Measurements from ENCODE around the gene NTPCR. TPM values are rescaled to one million over a fixed set of nuclear protein-coding genes. Genes with fewer than 3 reads are reported as not detected.

Gene NTPCR
- total and polyA plus RNA-seq, 4 donors = 31.2 to 66.2 (median 57.3) TPM

- H3K36me3 ChIP-seq (ENCODE audit: control insufficient read depth, insufficient read depth, low read length) = peaks cover 9% of the 10 kb centered on the region
- DNase-seq (ENCODE audit: low read depth in 4 of 6, low spot score in 6 of 6) = no peak
- H3K27ac ChIP-seq (ENCODE audit: low read depth, low read length) = no peak overlapping the region
- WGBS (ENCODE audit: insufficient coverage) = 100% methylated on average over 1 of the region's 6 CpGs
- no peaks in the 10 kb centered on the region for H3K27me3 ChIP-seq (ENCODE audit: control insufficient read depth, insufficient read depth, low read length)
- no peak overlapping the region for H3K4me3 ChIP-seq (ENCODE audit: low read depth, low read length)
- peaks cover 4% of the 10 kb centered on the region for H3K4me1 ChIP-seq (ENCODE audit: control insufficient read depth, insufficient read depth, low read length)
- peaks cover 3% of the 10 kb centered on the region for H3K9me3 ChIP-seq (ENCODE audit: control insufficient read depth, insufficient read depth, low read length)
Observed at GRCh38 chr1:232956081-232956480, 5.7 kb downstream of the NTPCR start.

GRCh38 chr1:232958067-232958466, 7.7 kb downstream of the NTPCR start:
- Histone ChIP-seq H3K9me3 (ENCODE audit: control insufficient read depth, insufficient read depth, low read length) (peaks cover 3% of the 10 kb centered on the region), H3K27ac (ENCODE audit: low read depth, low read length) (no peak overlapping the region), H3K27me3 (ENCODE audit: control insufficient read depth, insufficient read depth, low read length) (no peaks in the 10 kb centered on the region), H3K4me1 (ENCODE audit: control insufficient read depth, insufficient read depth, low read length) (no peaks in the 10 kb centered on the region), H3K36me3 (ENCODE audit: control insufficient read depth, insufficient read depth, low read length) (peaks cover 9% of the 10 kb centered on the region), H3K4me3 (ENCODE audit: low read depth, low read length) (no peak overlapping the region)
- 100% methylated on average over 1 of the region's 1 CpG for WGBS (ENCODE audit: insufficient coverage)
- DNase-seq (ENCODE audit: low read depth in 4 of 6, low spot score in 6 of 6) = no peak

GRCh38 chr1:232962761-232963745, 12.6 kb downstream of the NTPCR start:
- H3K27ac ChIP-seq (ENCODE audit: low read depth, low read length) = no peak overlapping the region
- no peak for DNase-seq (ENCODE audit: low read depth in 4 of 6, low spot score in 6 of 6)
- WGBS (ENCODE audit: insufficient coverage) = 82% methylated on average over 3 of the region's 10 CpGs
- no peaks in the 10 kb centered on the region for H3K4me1 ChIP-seq (ENCODE audit: control insufficient read depth, insufficient read depth, low read length)
- no peak overlapping the region for H3K4me3 ChIP-seq (ENCODE audit: low read depth, low read length)
- H3K36me3 ChIP-seq (ENCODE audit: control insufficient read depth, insufficient read depth, low read length) = peaks cover 16% of the 10 kb centered on the region
- peaks cover 3% of the 10 kb centered on the region for H3K9me3 ChIP-seq (ENCODE audit: control insufficient read depth, insufficient read depth, low read length)
- no peaks in the 10 kb centered on the region for H3K27me3 ChIP-seq (ENCODE audit: control insufficient read depth, insufficient read depth, low read length)

GRCh38 chr1:232964601-232965000, 14.2 kb downstream of the NTPCR start:
- DNase-seq (ENCODE audit: low read depth in 4 of 6, low spot score in 6 of 6) = peak in 1 of 6 donors; percentile 40
- Histone ChIP-seq H3K4me1 (ENCODE audit: control insufficient read depth, insufficient read depth, low read length) (no peaks in the 10 kb centered on the region), H3K27me3 (ENCODE audit: control insufficient read depth, insufficient read depth, low read length) (no peaks in the 10 kb centered on the region), H3K9me3 (ENCODE audit: control insufficient read depth, insufficient read depth, low read length) (no peaks in the 10 kb centered on the region), H3K27ac (ENCODE audit: low read depth, low read length) (no peak overlapping the region), H3K4me3 (ENCODE audit: low read depth, low read length) (no peak overlapping the region), H3K36me3 (ENCODE audit: control insufficient read depth, insufficient read depth, low read length) (peaks cover 15% of the 10 kb centered on the region)
- WGBS (ENCODE audit: insufficient coverage) = no CpG with 5 or more reads among the region's 4 CpGs

GRCh38 chr1:232965124-232965911, 14.9 kb downstream of the NTPCR start:
- H3K36me3 ChIP-seq (ENCODE audit: control insufficient read depth, insufficient read depth, low read length) = peaks cover 18% of the 10 kb centered on the region
- no peaks in the 10 kb centered on the region for H3K27me3 ChIP-seq (ENCODE audit: control insufficient read depth, insufficient read depth, low read length)
- no peak overlapping the region for H3K4me3 ChIP-seq (ENCODE audit: low read depth, low read length)
- no peaks in the 10 kb centered on the region for H3K9me3 ChIP-seq (ENCODE audit: control insufficient read depth, insufficient read depth, low read length)
- no peak overlapping the region for H3K27ac ChIP-seq (ENCODE audit: low read depth, low read length)
- no peak for DNase-seq (ENCODE audit: low read depth in 4 of 6, low spot score in 6 of 6)
- WGBS (ENCODE audit: insufficient coverage) = 94% methylated on average over 9 of the region's 10 CpGs
- H3K4me1 ChIP-seq (ENCODE audit: control insufficient read depth, insufficient read depth, low read length) = no peaks in the 10 kb centered on the region

- no peak for DNase-seq (ENCODE audit: low read depth in 4 of 6, low spot score in 6 of 6)
- Histone ChIP-seq H3K4me3 (ENCODE audit: low read depth, low read length) (no peak overlapping the region), H3K9me3 (ENCODE audit: control insufficient read depth, insufficient read depth, low read length) (no peaks in the 10 kb centered on the region), H3K27ac (ENCODE audit: low read depth, low read length) (no peak overlapping the region), H3K36me3 (ENCODE audit: control insufficient read depth, insufficient read depth, low read length) (peaks cover 20% of the 10 kb centered on the region), H3K4me1 (ENCODE audit: control insufficient read depth, insufficient read depth, low read length) (no peaks in the 10 kb centered on the region), H3K27me3 (ENCODE audit: control insufficient read depth, insufficient read depth, low read length) (no peaks in the 10 kb centered on the region)
- WGBS (ENCODE audit: insufficient coverage) = 88% methylated on average over 5 of the region's 6 CpGs
Observed at GRCh38 chr1:232965912-232966217, 15.5 kb downstream of the NTPCR start.

- DNase-seq (ENCODE audit: low read depth in 4 of 6, low spot score in 6 of 6) = no peak
- WGBS (ENCODE audit: insufficient coverage) = 90% methylated on average over 2 of the region's 4 CpGs
- H3K4me1 ChIP-seq (ENCODE audit: control insufficient read depth, insufficient read depth, low read length) = no peaks in the 10 kb centered on the region
- no peaks in the 10 kb centered on the region for H3K27me3 ChIP-seq (ENCODE audit: control insufficient read depth, insufficient read depth, low read length)
- H3K36me3 ChIP-seq (ENCODE audit: control insufficient read depth, insufficient read depth, low read length) = peaks cover 23% of the 10 kb centered on the region
- no peaks in the 10 kb centered on the region for H3K9me3 ChIP-seq (ENCODE audit: control insufficient read depth, insufficient read depth, low read length)
- no peak overlapping the region for H3K4me3 ChIP-seq (ENCODE audit: low read depth, low read length)
- H3K27ac ChIP-seq (ENCODE audit: low read depth, low read length) = no peak overlapping the region
Observed at GRCh38 chr1:232966663-232967062, 16.3 kb downstream of the NTPCR start.

- 100% methylated on average over 1 of the region's 5 CpGs for WGBS (ENCODE audit: insufficient coverage)
Observed at GRCh38 chr1:232968391-232968790, 18.0 kb downstream of the NTPCR start.

GRCh38 chr1:232968965-232969364, 18.6 kb downstream of the NTPCR start:
- Histone ChIP-seq H3K27ac (ENCODE audit: low read depth, low read length) (no peak overlapping the region), H3K4me1 (ENCODE audit: control insufficient read depth, insufficient read depth, low read length) (no peaks in the 10 kb centered on the region), H3K36me3 (ENCODE audit: control insufficient read depth, insufficient read depth, low read length) (peaks cover 26% of the 10 kb centered on the region), H3K4me3 (ENCODE audit: low read depth, low read length) (no peak overlapping the region), H3K27me3 (ENCODE audit: control insufficient read depth, insufficient read depth, low read length) (no peaks in the 10 kb centered on the region), H3K9me3 (ENCODE audit: control insufficient read depth, insufficient read depth, low read length) (peaks cover 2% of the 10 kb centered on the region)
- no CpG with 5 or more reads among the region's 3 CpGs for WGBS (ENCODE audit: insufficient coverage)
- no peak for DNase-seq (ENCODE audit: low read depth in 4 of 6, low spot score in 6 of 6)

More at GRCh38 chr1:232968391-232968790, 18.0 kb downstream of the NTPCR start:
- Histone ChIP-seq H3K4me1 (ENCODE audit: control insufficient read depth, insufficient read depth, low read length) (no peaks in the 10 kb centered on the region), H3K27ac (ENCODE audit: low read depth, low read length) (no peak overlapping the region), H3K9me3 (ENCODE audit: control insufficient read depth, insufficient read depth, low read length) (peaks cover 2% of the 10 kb centered on the region), H3K36me3 (ENCODE audit: control insufficient read depth, insufficient read depth, low read length) (peaks cover 26% of the 10 kb centered on the region), H3K27me3 (ENCODE audit: control insufficient read depth, insufficient read depth, low read length) (no peaks in the 10 kb centered on the region), H3K4me3 (ENCODE audit: low read depth, low read length) (no peak overlapping the region)
- DNase-seq (ENCODE audit: low read depth in 4 of 6, low spot score in 6 of 6) = peak in 1 of 6 donors; percentile 12
